SK-N-SH (cell line): Measurements from ENCODE around the gene FERMT1. TPM values are rescaled to one million over a fixed set of nuclear protein-coding genes. Genes with fewer than 3 reads are reported as not detected.

Source experiments
- CTCF ChIA-PET: fragments of 300-600, 350-600 bp; formaldehyde crosslinking; extraction: SDS; loops from one replicate; lab custom pipeline; 2021; lab: Yijun Ruan, JAX
- POLR2A ChIA-PET: fragments of 350-600 bp; sonication (Branson Sonifier 250); formaldehyde crosslinking; extraction: SDS; loops from one replicate; lab custom pipeline; 2020; ENCODE audit warnings: antibody characterized with exemption, inconsistent platforms; lab: Yijun Ruan, JAX
- DNase-seq: peaks from one replicate; pipeline ENCODE4 v3.0.0; 2012
- H2AFZ ChIP-seq: fragments of 200-600 bp; sonication (generic); 2 replicates; pipeline ENCODE4 v1.8.1; 2016; ENCODE audit warnings: antibody characterized with exemption, mild to moderate bottlenecking, low read depth
- H3F3A ChIP-seq: fragments of 200-600 bp; sonication (generic); replicated peaks from 2 replicates; pipeline ENCODE3; 2016; ENCODE audit warnings: antibody characterized with exemption, mild to moderate bottlenecking; ENCODE audit not compliant: insufficient read depth
- H3K27ac ChIP-seq, 2 experiments: fragments of 200-500 bp in 1 of 2; fragments of 200-600 bp in 1 of 2; sonication (Bioruptor generic) in 1 of 2; sonication (generic), shearing (Covaris generic) in 1 of 2; 2 replicates each; pipeline versions ENCODE4 v1.5.1 to v1.6.1; 2014 to 2016; ENCODE audit warnings: low read depth in 2 of 2, inconsistent platforms in 1 of 2, low read length in 1 of 2, mild to moderate bottlenecking in 1 of 2, mixed read lengths in 1 of 2
- H3K27me3 ChIP-seq: fragments of 200-600 bp; sonication (generic), shearing (Covaris generic); 2 replicates; pipeline ENCODE4 v1.6.1; 2016; ENCODE audit warnings: mixed run types; ENCODE audit not compliant: insufficient read depth
- H3K36me3 ChIP-seq, 2 experiments: fragments of 200-500 bp in 1 of 2; fragments of 200-600 bp in 1 of 2; sonication (Bioruptor generic) in 1 of 2; sonication (generic) in 1 of 2; replicated peaks in 1 of 2; 2 replicates each; pipeline versions ENCODE3 to v1.5.1; 2014 to 2016; ENCODE audit warnings: low read length in 1 of 2, mild to moderate bottlenecking in 1 of 2; ENCODE audit not compliant: insufficient read depth in 2 of 2, control insufficient read depth in 1 of 2
- H3K4me1 ChIP-seq, 2 experiments: fragments of 200-500 bp in 1 of 2; fragments of 200-600 bp in 1 of 2; sonication (Bioruptor generic) in 1 of 2; sonication (generic), shearing (Covaris generic) in 1 of 2; 2 replicates each; pipeline versions ENCODE4 v1.5.1 to v1.6.1; 2014 to 2016; ENCODE audit warnings: low read depth in 1 of 2, low read length in 1 of 2, mixed run types in 1 of 2; ENCODE audit not compliant: insufficient read depth in 2 of 2, control insufficient read depth in 1 of 2
- H3K4me2 ChIP-seq: fragments of 200-600 bp; sonication (generic), shearing (Covaris generic); 2 replicates; pipeline ENCODE4 v1.6.1; 2017; ENCODE audit warnings: mixed run types
- H3K4me3 ChIP-seq, 2 experiments: fragments of 200-500 bp in 1 of 2; fragments of 200-600 bp in 1 of 2; sonication (Bioruptor generic) in 1 of 2; sonication (generic), shearing (Covaris generic) in 1 of 2; 2 replicates each; pipeline versions ENCODE4 v1.5.1 to v1.8.1; 2014 to 2016; ENCODE audit warnings: low read depth in 2 of 2, inconsistent platforms in 1 of 2, low read length in 1 of 2, mild to moderate bottlenecking in 1 of 2, mixed read lengths in 1 of 2, moderate library complexity in 1 of 2
- H3K79me2 ChIP-seq: fragments of 200-600 bp; sonication (generic); 2 replicates; pipeline ENCODE4 v1.8.1; 2017; ENCODE audit warnings: mild to moderate bottlenecking; ENCODE audit not compliant: insufficient read depth
- H3K9ac ChIP-seq: fragments of 200-600 bp; sonication (generic); 2 replicates; pipeline ENCODE4 v1.6.1; 2017; ENCODE audit warnings: mixed run types
- H3K9me2 ChIP-seq: fragments of 200-600 bp; sonication (generic); 2 replicates; pipeline ENCODE4 v1.6.1; 2017; ENCODE audit warnings: mixed run types
- H3K9me3 ChIP-seq: fragments of 200-600 bp; sonication (generic); 2 replicates; pipeline ENCODE4 v1.6.1; 2017; ENCODE audit warnings: mixed run types, mild to moderate bottlenecking, moderate library complexity
- H4K20me1 ChIP-seq: fragments of 200-600 bp; sonication (generic); 2 replicates; pipeline ENCODE4 v1.6.1; 2017; ENCODE audit warnings: mild to moderate bottlenecking, mixed run types; ENCODE audit not compliant: insufficient read depth
- ELF1 ChIP-seq: IDR thresholded peaks from 2 replicates; pipeline ENCODE4 v1.4.0; 2012
- GABPA ChIP-seq: IDR thresholded peaks from 2 replicates; pipeline ENCODE4 v1.4.0; 2012; ENCODE audit warnings: low read depth, mild to moderate bottlenecking
- JUND ChIP-seq: IDR thresholded peaks from 2 replicates; pipeline ENCODE4 v1.4.0; 2012
- MAX ChIP-seq: IDR thresholded peaks from 2 replicates; pipeline ENCODE4 v1.4.0; 2012; ENCODE audit warnings: low read depth
- PBX3 ChIP-seq: IDR thresholded peaks from 2 replicates; pipeline ENCODE4; 2012
- RFX5 ChIP-seq: IDR thresholded peaks from 2 replicates; pipeline ENCODE4 v1.6.1; 2012; ENCODE audit warnings: mild to moderate bottlenecking, improper control_type of control experiment, low read length
- RXRA ChIP-seq: IDR thresholded peaks from 2 replicates; pipeline ENCODE4 v1.4.0; 2012; ENCODE audit warnings: low read depth, mild to moderate bottlenecking, borderline replicate concordance
- SMC3 ChIP-seq: IDR thresholded peaks from 2 replicates; pipeline ENCODE4 v1.6.1; 2012; ENCODE audit warnings: low read depth, low read length, improper control_type of control experiment
- TCF12 ChIP-seq: IDR thresholded peaks from 2 replicates; pipeline ENCODE4 v1.4.0; 2012
- USF2 ChIP-seq: fragments of 150-350 bp; IDR thresholded peaks from 2 replicates; pipeline ENCODE4 v1.6.1; 2017; ENCODE audit warnings: antibody characterized with exemption, low read length, low read depth, borderline replicate concordance
- YY1 ChIP-seq: IDR thresholded peaks from 2 replicates; pipeline ENCODE4 v1.4.0; 2012; ENCODE audit warnings: low read depth, mild to moderate bottlenecking
- ZBTB33 ChIP-seq: IDR thresholded peaks from 2 replicates; pipeline ENCODE4 v1.4.0; 2012; ENCODE audit warnings: low read depth, borderline replicate concordance
- WGBS: methylation state at CpG from one replicate; pipeline ENCODE4 v1.1.6; 2017; ENCODE audit warnings: low lambda C conversion rate; 5-methylcytosine and 5-hydroxymethylcytosine counted together
- polyA plus RNA-seq, 3 experiments: library from polyadenylated mRNA; depleted of rRNA; stranded (reverse); fragments of >200 nt; gene quantifications; 2 replicates each; pipeline ENCODE4 v1.2.3, GENCODE V29; 2012

Gene FERMT1
- polyA plus RNA-seq, 1 of the 3 experiments (the other 2 are of a cell fraction) = 0.81 TPM

- 96% methylated on average over 22 of the region's 26 CpGs for WGBS
Measured at GRCh38 chr20:6041808-6042265, 81.0 kb downstream of the FERMT1 start.

More at GRCh38 chr20:6041808-6042265, 81.0 kb downstream of the FERMT1 start:
- H3F3A ChIP-seq = no peaks in the 10 kb centered on the region
- TF ChIP-seq USF2 (no peak), RXRA (no peak), RFX5 (no peak), GABPA (no peak), ELF1 (no peak), JUND (no peak), ZBTB33 (no peak), MAX (no peak), PBX3 (no peak), SMC3 (no peak), YY1 (no peak), TCF12 (no peak)
- H3K9me3 ChIP-seq = no peaks in the 10 kb centered on the region
- no peak overlapping the region for H2AFZ ChIP-seq
- no peaks in the 10 kb centered on the region for H4K20me1 ChIP-seq
- DNase-seq = no peak
- no peaks in the 10 kb centered on the region for H3K27me3 ChIP-seq
- POLR2A ChIA-PET = no interaction called here
- no peaks in the 10 kb centered on the region for H3K9me2 ChIP-seq
- H3K4me2 ChIP-seq = no peak overlapping the region
- H3K9ac ChIP-seq = no peak overlapping the region
- H3K4me3 ChIP-seq = no peak overlapping the region
- H3K4me1 ChIP-seq = no peaks in the 10 kb centered on the region; a peak in 1 of 4 replicates
- no peaks in the 10 kb centered on the region for H3K79me2 ChIP-seq
- CTCF ChIA-PET = interaction anchor here (1.6 to 1.8 kb wide), 2 partner anchors 18 to 35 kb away, joined by 3 to 6 read pairs; no protein-coding TSS in a partner anchor
- peaks cover 13 to 33% of the 10 kb centered on the region in 2 experiments for H3K36me3 ChIP-seq
- no peak overlapping the region for H3K27ac ChIP-seq
